AG09309 (cell line): Measurements from ENCODE around the gene FOXL1.

ENCODE experiments used
- DNase-seq: peaks from one replicate; pipeline ENCODE4 v3.0.0-alpha.2; 2010; ENCODE audit warnings: low read depth
- H3K4me3 ChIP-seq: 2 replicates; pipeline ENCODE4 v1.5.1; 2011; ENCODE audit warnings: mild to moderate bottlenecking, low read depth, low read length, moderate library complexity; ENCODE audit not compliant: control insufficient read depth
- TF ChIP-seq, protein P1 (sequence below): IDR thresholded peaks from 2 replicates; pipeline ENCODE4 v1.5.1; 2011; ENCODE audit warnings: mild to moderate bottlenecking, low read depth, low read length, inconsistent platforms; ENCODE audit not compliant: insufficient read depth, control insufficient read depth; ENCODE audit errors: missing control alignments

FOXL1 gene

DNA sequence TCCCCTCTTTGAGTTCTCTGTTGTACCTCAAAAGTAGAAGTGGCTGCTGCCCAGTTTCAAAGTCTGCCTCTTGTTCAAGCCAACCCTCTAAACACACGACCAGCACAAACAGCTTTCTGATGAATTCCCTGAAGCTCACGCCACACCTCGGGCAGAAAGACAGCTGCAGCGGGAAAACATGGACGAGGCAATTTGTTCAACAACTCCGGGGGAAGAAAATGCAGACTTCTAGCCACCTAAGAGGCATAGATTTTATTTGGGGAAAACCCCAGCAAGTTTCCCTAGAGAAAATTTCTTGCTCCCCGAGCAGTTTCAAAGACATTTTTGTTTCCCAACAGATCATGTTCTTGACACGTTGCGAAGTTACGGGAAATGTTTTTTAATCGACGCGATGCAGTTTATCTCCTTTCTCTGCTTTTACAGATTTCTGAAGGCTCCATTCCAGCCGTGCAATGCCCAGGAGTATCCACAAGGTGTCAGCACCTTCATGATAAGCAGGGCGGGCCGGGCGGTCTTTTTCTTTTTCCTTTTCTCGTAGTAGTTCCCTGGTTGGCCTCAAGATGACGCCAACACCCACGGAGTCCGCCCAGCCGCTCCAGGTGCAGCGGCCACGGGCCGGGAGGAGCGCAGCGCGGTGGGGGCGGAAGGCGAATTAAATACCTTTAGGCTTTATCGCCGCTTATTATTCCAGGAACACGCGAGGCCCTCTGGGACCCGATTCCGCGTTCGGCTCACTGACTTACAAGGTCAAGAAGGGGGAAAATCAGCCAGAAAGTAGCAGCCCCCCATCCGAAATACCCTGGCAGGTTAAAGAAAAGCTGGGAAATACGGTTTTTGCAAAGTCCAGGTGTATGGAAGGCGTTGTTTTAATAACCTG, 14.6 kb upstream of the FOXL1 start:
- DNase-seq = no peak
- peak overlapping the region; percentile 19 for H3K4me3 ChIP-seq
- TF ChIP-seq, protein P1, sequence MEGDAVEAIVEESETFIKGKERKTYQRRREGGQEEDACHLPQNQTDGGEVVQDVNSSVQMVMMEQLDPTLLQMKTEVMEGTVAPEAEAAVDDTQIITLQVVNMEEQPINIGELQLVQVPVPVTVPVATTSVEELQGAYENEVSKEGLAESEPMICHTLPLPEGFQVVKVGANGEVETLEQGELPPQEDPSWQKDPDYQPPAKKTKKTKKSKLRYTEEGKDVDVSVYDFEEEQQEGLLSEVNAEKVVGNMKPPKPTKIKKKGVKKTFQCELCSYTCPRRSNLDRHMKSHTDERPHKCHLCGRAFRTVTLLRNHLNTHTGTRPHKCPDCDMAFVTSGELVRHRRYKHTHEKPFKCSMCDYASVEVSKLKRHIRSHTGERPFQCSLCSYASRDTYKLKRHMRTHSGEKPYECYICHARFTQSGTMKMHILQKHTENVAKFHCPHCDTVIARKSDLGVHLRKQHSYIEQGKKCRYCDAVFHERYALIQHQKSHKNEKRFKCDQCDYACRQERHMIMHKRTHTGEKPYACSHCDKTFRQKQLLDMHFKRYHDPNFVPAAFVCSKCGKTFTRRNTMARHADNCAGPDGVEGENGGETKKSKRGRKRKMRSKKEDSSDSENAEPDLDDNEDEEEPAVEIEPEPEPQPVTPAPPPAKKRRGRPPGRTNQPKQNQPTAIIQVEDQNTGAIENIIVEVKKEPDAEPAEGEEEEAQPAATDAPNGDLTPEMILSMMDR = peak; percentile 100

DNA sequence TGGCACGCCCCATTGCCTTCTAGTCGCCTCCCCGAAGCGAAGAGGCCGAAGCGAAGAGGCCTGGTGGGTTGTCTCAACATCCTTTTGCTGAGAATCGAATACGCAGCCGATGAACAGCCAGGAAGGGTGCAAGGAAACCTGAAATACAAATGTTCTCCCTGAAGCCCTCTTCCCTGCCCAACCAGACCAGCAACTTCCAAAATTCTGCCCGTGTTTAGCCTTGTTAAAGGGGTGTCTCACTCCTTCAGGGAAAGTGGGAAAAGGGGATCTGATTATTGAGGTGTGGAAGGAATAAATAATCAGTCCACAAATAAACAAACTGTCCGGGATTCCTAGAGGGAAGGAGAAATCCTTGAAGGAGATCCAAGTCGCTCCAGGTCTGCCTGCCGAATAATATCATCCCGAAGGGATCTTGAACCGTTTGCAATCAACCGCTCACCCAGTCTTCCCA, 13.1 kb upstream of the FOXL1 start:
- no peak overlapping the region for H3K4me3 ChIP-seq
- no peak for DNase-seq
- TF ChIP-seq, protein P1 = no peak

DNA sequence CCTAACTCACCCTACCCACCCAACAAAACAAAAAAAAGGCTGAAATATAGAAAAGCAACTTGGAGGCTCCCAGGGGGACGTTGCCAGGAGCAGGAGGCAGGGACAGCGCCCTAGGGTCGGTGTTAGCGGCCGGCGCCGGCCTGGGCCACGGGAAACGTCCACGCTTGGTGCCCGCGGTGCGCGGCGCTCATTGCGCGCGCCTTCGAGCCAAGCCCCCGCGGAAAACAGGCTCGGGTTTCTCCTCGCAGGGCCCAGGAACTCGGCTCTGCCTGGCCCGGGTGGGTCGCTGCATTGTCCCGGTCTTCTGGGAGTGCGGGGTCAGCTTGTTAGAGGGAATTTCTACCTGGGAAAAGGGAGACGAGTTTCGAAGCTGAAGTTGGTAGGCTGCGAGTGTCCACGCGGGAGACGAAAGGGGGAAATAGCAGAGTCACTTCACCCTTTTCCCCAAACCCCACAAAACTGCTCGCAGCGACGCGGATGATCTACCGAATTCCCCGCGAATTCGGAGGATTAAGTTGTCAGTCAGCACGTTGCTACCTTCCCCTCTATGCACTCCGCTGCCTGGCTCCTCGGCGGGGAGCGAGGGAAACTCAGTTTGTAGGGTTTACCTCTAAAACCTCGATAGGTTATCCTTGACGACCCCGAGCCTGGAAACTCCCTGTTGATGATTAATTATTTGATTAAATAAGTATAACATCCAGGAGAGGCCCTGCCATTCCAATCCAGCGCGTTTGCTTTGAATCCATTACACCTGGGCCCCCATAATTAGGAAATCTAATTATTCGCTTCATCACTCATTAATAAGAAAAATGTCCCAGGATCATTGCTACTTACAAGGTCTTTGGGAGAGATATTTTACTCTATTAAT, 12.5 kb upstream of the FOXL1 start:
- TF ChIP-seq, protein P1 = no peak
- DNase-seq = no peak
- peak overlapping the region; percentile 23 for H3K4me3 ChIP-seq

DNA sequence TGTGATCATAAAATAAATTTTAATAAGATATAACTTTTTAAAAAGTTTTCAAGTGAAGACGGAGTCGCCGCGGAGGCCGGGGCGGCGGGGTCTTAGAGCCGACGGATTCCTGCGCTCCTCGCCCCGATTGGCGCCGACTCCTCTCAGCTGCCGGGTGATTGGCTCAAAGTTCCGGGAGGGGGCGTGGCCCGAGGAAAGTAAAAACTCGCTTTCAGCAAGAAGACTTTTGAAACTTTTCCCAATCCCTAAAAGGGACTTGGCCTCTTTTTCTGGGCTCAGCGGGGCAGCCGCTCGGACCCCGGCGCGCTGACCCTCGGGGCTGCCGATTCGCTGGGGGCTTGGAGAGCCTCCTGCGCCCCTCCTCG, 11.8 kb upstream of the FOXL1 start, which contains the start of gene FOXC2:
TSS of gene FOXC2 (plus strand) at position 229 of the 365 bp plus-strand sequence. CDS start 507 bp downstream, outside the sequence.
- DNase-seq = peak; percentile 85
- TF ChIP-seq, protein P1 = no peak

DNA sequence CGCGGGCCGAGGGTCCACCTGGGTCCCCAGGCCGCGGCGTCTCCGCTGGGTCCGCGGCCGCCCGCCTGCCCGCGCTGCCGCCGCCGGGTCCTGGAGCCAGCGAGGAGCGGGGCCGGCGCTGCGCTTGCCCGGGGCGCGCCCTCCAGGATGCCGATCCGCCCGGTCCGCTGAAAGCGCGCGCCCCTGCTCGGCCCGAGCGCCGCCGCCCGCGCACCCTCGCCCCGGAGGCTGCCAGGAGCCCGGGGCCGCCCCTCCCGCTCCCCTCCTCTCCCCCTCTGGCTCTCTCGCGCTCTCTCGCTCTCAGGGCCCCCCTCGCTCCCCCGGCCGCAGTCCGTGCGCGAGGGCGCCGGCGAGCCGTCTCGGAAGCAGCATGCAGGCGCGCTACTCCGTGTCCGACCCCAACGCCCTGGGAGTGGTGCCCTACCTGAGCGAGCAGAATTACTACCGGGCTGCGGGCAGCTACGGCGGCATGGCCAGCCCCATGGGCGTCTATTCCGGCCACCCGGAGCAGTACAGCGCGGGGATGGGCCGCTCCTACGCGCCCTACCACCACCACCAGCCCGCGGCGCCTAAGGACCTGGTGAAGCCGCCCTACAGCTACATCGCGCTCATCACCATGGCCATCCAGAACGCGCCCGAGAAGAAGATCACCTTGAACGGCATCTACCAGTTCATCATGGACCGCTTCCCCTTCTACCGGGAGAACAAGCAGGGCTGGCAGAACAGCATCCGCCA, 11.2 kb upstream of the FOXL1 start:
- DNase-seq = no peak
- TF ChIP-seq, protein P1 = peak; percentile 8
- peak overlapping the region; percentile 88 for H3K4me3 ChIP-seq

More for the DNA sequence above, 11.8 kb upstream of the FOXL1 start, which contains the start of gene FOXC2:
- peak within 1 kb of the TSS; percentile 88 for H3K4me3 ChIP-seq
